GM21381 (cell line): ENCODE data around the gene PBX3.

Source experiments
- ATAC-seq: cut with Tn5 transposase; IDR thresholded peaks from one replicate; pipeline ENCODE4 v1.9.1; 2021; ENCODE audit warnings: mild to moderate bottlenecking, moderate library complexity; ENCODE audit not compliant: unreplicated experiment

Gene PBX3

DNA sequence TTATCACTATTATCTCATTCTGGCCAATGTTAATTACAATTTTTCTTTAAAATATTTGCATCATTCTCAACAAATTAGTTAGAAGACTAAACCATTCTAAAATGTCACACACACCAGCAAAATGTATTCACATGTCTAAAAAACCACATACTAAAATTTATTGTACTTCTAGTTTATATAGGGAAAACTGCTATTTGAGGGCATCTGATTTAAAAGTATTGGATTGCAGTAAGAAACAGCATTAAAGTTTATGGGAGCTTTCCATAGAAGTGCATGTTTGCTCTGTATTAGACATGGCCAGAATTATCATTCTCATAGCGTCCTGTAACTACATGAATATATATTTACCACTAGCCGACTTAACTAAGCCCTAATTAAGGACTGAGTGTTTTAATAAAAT, 150.3 kb downstream of the PBX3 start:
- ATAC-seq, result no peak

DNA sequence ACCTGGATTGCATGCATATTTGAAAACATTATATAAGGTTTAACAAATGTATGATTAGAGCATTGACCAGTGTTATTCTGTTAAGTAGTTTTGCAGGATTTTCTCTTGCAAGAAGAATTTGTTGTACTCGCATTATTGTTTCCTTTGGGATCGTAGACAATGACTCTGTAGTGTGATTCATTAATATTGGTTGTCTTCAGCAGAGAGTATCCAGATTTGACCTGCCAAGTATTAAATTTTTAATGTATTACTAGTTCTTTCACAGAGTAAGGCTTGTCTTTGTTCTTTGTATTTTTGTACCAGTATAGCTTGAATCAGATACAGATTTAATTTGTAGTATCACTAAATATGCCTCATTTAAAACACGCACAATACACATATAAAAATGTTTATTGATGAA, 155.0 kb downstream of the PBX3 start:
- no peak for ATAC-seq

DNA sequence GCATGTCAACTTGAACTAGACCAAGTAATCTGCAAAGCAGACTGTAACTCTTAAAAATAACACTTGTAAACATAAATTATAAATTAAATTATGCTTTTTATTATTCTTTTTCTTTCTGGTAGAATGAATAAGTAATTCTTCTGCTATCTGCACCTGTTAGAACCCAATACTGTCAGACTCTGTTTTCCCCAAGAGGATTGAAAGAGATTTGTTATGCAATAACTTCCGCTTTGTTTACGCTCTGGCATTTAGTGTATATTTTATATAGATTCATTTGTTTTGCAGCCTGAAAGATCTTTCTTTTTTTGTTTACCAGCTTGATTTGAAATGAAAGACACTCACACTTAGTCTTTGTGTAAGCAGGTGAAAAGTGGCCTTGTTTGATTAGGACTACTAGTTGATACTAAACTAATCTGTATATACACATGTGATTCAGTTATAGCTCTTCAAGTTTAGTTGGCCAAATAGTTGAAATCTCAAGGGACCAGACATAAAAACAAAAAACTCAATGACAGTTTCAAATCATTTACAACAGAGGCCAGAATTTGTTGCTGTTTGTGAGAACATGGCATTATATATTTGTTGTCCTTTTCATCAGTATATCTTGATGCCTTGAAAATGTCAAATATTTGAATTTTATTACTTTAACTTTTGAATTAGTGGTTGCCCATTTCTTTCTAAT, 155.8 kb downstream of the PBX3 start:
- ATAC-seq, result no peak

DNA sequence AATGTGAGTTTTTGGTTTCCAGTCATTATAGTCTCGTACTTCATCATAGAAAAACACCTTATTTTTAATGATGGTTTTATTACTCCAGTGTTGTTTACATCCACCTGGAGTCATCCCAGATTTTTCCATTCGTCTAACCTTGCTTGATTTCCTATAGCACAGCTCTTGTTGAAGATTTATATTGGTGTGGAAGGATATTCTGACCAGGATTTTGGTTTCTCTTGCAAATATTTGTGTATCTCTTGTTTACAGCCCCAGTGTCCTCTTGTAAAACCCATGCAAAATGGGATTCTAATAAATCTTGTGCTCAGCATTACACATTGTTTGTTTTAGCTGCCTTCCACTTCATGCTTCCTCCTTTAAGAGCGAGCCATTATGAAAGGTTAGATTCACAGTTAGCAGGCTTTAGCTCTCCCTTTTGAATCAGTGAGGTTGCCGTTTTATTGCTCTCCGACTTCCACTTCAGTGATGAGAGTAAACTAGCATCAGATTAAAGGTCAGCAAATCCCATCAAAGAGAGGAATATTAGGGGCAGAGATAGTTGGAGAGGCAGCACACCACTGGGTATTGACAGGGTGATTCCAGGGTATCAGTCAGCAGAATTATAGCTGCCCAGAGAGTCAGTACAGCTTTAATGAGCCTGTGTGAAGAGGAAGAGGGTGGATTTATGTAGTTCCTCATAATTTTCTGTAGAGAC, 157.1 kb downstream of the PBX3 start:
- no peak for ATAC-seq

DNA sequence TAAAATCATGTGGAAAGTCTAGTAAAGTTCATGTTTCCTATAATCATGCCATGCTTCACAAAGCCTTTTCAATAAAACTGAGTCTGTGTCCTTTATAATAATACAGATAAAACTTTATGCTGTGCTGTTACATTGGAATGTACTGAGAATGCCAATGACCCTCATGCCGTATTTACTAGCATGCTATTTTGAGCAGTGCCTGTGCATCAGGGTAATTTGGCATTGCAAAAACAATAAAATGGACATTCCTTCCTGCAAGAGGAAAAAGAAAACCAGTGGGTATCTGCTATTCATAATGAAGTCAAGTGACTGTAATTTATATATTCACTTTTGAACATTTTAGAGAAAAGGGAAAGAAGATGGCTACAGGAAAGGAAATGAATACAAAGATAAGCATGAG, 159.0 kb downstream of the PBX3 start:
- ATAC-seq, result no peak

DNA sequence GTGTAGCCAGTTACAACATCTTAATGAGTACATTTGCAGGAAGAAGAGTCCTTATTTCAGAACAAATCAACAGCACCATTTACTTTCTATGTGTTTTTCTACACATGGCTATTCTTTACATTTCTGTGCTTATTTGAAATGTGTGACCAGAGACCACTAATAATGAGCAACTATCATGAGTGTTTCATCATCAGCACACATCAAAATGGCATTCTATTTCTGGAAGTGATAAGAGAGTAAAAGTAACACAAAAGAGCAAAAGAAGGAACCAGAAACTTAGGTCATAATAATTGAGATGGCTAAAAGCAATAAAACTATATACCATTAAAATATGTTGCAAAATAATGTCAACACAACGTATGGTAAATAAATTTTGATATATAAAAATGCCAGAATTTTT, 159.7 kb downstream of the PBX3 start:
- no peak for ATAC-seq

DNA sequence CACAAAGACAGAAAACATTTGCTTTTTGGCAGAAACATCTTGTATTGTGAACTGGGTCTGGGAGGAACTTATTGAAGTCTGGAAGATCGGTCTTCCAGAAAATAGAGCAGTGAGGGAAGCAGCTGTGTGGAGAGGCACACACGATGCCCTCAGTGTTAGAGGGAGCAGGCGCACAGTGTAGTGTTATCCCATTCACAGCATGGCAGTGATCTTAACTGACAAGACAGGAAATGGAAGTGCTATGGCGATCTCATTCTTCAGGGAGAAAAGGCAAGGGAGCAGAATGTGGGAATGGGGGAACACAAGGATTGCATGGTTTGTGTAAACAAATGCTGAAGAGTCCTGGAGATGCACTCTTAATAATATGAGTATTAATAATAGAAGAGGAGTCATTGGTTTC, 161.0 kb downstream of the PBX3 start:
- no peak for ATAC-seq

DNA sequence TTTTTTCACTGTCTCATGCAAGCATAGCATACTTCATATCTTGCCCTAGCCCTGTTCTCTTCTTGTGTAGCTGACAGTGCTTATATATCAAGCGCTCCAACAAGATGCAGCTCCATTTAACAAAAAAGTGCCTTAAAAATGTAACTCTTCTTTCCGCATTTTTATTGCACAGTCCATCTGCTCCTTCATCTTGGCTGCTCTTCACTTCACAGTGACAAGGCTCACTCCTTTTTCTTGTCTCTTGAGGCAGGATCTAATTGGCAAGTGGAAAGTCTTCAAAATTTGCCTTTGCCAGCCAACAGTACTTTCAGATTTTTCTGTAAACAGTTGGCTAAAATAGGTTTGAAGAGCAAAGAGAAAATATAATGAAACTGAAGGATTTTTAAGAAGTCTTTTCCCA, 161.8 kb downstream of the PBX3 start:
- no peak for ATAC-seq

DNA sequence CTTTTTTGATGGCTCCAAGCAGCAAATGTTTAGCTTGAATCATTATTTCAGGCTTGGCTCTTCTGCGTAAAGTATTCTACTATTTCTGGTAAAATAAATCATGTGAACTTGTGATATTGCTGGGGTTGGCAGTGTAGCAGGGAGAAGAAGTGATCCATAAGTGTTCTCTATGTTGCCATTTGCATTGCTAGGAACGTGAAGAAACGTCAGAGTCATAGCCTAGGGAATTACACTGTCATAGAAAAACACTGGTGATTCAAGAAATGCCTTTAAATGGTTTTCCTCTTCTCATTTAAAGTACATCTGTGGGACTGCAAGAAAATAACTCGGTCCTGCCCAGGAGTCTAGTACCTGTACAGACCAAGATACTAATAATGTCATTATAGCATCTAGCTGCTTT, 162.3 kb downstream of the PBX3 start:
- no peak for ATAC-seq

DNA sequence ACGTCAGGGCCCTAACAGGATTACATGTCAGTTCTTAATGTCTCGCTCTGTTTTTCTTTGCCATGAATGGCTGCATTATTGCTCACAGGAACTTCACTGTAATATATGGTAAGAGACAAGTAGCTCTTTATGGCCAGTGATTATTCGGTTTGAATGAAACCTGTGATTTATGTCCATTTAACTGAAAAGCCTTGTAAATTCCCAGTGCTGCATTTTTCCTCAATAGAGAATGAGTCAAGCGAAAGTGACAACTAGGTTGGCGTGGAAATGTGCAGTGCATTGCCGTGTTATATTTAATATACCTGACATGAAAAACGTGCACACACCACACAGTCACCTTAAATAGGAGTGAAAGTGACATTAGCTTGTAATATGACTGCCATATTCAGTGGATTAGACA, 163.1 kb downstream of the PBX3 start:
- ATAC-seq, result no peak

DNA sequence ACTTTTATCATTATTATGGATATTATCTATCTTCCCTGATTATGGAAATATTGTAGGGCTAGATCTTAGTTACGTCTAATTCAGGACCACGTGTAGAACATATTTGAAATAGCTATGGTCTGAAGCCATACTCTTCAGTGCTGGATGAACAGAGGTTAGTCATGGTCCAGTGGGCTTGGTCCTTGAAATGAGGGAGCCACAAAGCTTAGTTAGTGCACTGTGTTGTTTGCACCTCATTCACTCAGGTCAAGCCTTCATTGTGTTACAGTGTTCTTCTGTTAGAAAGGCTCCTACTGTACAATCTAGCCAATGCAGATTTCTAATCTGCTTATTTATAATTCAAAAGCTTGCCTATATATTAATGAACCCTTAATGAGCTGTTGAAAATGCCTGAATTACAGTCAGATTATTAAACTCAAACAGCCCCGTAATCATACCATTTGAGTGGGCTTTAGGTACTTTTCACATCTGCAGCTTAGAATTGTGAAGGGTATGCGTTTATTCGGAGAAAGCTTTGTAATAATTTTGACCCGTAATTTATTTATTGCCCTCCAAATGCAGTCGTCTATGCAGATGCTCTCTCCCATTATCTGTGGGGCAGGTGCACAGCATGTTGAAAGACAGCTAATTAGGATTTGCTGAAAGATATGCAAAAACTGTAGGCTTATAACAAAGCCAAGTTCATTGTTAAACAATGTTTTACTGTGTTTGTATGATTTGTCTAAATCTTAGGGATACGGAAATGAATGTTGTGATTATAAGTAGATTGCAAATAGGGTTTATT, 164.9 kb downstream of the PBX3 start:
- ATAC-seq, result no peak

DNA sequence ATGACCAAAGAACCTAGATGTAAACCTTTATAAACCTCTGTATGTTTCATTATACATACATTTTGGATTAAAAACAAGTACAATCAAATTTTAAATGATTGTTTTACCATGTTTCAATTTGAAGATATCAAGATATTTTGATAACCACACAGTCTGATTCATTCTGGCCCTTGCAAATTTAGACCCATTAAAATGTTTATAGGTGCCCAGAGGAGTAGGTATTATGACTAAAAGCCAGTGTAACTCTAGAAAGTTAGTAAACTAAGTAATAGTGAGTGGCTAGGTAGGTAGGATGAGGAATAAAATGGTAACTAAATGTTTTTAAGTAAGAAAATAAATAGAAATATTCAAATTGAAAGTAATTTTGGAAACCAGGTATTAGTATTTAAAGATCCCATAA, 165.5 kb downstream of the PBX3 start:
- no peak for ATAC-seq

DNA sequence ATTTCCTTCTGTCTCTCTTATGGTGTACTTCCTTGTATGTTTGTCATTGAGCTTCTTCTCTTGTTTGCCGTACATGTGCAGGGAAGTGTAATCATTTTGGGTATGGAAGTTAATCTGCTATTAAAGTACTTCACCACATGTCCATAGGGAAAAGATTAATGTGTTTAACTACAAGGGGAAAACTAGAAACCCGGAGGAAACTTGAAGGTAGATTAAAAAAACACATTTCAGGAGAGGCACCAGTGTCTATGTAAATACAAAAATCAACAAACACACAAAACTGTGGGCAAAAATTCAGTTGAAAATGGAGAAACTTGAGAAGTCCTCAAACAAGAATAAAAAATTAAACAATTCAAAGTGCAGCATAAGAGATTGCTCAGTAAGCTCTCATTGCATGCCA, 166.4 kb downstream of the PBX3 start:
- no peak for ATAC-seq

DNA sequence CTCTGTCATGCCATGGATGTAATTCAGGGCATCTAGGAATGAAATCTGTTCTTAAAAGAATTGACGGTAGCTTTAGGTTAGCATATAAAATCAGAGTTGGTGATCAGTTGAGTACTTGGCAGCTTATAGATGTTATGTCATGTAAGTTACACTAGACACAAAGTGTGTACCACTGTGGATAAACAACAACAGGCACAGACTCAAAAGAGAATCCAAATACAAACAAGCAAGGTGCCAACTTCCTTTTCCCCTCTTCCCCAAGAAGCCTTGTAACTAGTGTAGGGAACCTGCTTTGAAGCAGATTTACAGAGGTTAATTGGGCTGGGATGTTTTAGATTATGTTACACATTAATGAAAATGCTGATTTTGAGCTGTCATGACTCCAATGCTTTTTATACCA, 167.2 kb downstream of the PBX3 start:
- ATAC-seq, result no peak

DNA sequence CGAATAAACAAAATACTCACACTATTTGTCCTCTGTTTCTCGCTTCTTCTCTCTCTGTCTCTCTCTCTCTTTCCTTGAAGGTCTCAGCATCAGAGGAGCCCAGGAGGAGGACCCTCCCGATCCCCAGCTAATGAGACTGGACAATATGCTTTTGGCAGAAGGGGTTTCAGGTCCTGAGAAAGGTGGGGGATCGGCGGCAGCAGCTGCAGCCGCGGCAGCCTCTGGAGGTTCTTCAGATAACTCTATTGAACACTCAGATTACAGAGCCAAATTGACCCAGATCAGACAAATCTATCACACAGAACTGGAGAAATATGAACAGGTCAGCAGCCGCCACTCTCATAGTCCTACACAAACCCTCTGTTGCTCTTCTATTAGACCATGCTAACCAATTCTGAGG, 168.4 kb downstream of the PBX3 start:
- ATAC-seq, result no peak

DNA sequence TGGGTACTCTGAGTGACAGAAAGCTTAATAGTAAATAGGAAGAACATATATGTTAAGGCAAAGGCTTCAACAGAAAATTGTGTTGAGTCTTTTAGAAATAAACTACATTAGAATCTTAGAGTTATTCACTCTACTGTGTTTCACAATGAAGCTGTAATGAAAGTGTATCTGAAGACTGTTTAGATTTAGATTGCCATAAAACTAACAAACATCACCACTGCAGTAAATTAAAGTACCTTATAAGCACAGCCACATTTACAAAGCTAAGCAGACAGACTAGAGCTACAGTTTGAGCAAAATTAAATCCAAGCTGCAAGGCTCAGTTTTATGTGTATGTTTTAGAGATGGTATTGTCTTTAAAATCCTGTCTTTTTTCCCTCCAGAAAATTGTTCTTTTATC, 172.4 kb downstream of the PBX3 start:
- no peak for ATAC-seq

DNA sequence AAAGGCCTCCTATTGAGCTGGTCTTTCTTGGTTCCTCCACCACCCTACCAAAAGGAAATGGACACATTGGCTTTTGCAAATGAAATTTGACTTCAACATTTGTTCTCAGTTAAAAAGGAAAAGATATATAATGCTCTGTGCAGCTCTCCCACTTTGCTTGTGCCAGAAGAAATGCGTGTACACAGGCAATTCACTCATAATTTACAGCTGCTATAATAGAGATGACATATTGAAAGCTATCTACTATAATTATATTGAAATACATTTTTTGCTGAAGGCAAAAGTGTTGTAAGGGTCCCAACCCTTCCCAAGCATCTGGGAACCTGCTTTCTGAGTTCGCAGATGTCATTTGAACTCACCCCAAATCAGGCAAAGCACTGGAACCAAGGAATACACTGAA, 173.2 kb downstream of the PBX3 start:
- ATAC-seq, result no peak

DNA sequence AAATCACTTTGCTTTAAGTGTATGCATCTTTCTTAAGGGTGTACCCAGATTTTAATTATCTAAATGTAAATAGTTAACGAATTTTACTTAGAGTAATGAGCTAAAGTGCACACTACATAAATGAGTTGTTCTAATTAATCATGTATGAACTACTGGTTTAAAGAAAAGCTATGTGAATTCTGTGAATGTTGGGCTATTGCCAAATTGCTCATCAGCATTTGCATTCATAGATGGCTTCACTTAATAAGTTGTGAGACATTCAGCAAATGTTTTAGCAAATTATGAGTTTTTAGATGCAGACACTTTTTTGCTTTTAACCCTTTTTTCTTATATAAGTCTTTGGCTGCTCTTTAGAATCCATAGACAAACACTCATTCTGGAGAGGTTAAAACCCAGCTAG, 175.7 kb downstream of the PBX3 start:
- no peak for ATAC-seq

DNA sequence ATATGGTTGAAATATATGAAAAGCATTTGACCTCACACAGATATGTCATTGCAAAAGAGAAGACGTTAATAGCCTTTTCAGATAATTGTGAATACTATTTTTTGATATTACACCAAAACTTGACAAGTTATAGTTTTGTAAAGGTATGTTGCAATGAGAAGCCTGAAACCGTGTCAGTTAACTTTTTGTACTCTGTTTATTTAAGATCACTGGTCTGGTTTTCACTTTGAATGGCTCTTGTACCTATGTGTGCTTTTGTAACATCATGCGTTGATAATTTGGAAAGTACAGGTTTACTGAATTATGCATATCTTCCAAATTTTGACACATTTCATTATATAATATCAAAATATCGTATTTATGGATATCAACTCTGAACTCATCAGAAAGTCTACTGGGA, 177.2 kb downstream of the PBX3 start:
- ATAC-seq, result no peak

DNA sequence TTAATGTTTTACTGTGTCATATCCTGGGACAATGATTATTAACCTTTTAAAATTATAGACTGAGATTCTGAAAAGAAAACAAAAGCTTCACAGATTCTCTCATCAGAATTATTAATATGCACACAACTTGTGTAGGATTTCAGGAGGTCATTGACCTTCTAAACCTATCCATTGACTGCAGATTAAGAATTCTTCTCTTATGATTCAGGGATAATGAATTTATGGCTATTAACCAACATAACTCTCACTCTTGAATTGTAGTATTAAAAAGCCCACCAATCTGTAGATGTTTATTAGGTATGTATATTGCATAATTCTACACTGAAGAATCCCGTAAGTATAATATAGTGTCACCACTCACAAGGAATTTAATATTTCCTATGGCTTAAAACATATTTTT, 179.8 kb downstream of the PBX3 start:
- no peak for ATAC-seq

DNA sequence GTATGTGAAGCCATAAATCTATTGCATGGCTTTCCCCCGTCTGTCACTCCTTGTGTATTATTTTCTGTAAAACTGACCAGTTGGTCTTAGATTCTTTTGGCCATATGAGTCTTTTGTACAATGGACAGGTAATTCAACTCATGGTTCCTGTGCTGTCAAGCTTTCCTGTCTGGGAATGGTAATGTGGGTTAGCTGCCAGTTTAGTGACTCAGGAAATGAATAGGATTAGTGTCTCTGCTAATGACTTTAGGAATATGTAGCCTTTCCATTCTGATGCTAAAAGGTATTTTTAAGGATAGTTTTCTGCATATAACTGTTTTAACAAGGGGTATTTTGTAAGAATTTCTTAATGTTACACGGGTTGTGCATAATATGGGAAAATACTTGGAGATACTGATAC, 182.7 kb downstream of the PBX3 start:
- no peak for ATAC-seq

DNA sequence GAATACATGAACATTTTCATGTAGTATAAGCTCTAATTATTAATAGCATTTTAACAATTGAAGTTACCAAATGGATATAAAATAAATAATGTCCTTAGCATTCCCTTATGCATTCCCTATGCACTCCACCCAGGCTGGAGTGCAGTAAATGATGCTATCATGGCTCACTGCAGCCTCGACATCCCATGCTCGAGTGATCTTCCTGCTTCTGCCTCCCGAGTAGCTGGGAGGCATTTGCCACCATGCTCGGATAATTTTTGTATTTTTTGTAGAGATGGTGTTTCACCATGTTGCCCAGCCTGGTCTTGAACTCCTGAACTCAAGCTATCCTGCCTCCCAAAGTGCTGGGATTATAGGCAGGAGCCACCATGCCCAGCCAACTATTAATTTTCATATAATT, 184.0 kb downstream of the PBX3 start:
- no peak for ATAC-seq
